B cell (primary cell): Measurements from ENCODE around the gene OLFM4.

Source experiments
- EZH2 ChIP-seq: IDR thresholded peaks from 2 replicates; pipeline ENCODE4 v1.6.1; 2012; ENCODE audit warnings: borderline replicate concordance, low read depth, mild to moderate bottlenecking, moderate library complexity, low read length; ENCODE audit not compliant: insufficient read depth, poor library complexity, severe bottlenecking
- TF ChIP-seq, protein P1 (sequence below): fragments of 200-600 bp; IDR thresholded peaks from one replicate; pipeline ENCODE4 v1.8.0; 2022; ENCODE audit warnings: antibody characterized with exemption, mild to moderate bottlenecking

DNA sequence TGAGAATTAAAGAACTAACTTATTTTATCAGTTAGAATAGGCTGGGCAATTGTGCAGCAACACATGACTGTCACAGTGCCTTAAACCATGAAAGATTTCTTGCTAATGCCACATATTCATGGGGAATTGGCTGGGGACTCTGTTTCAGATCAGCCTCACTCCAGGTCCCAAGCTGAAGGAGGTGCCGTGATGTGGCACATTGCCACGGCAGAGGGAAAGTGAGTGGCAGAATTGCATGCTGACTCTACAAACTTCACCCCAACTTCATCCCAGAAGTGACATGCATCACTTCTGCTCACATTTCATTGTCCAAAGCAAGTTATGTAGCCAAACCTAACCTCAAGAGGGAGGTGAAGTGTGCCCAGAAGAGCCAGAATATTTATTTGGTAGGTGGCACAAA is 37.8 kb downstream of the OLFM4 start:
- TF ChIP-seq, protein P1, sequence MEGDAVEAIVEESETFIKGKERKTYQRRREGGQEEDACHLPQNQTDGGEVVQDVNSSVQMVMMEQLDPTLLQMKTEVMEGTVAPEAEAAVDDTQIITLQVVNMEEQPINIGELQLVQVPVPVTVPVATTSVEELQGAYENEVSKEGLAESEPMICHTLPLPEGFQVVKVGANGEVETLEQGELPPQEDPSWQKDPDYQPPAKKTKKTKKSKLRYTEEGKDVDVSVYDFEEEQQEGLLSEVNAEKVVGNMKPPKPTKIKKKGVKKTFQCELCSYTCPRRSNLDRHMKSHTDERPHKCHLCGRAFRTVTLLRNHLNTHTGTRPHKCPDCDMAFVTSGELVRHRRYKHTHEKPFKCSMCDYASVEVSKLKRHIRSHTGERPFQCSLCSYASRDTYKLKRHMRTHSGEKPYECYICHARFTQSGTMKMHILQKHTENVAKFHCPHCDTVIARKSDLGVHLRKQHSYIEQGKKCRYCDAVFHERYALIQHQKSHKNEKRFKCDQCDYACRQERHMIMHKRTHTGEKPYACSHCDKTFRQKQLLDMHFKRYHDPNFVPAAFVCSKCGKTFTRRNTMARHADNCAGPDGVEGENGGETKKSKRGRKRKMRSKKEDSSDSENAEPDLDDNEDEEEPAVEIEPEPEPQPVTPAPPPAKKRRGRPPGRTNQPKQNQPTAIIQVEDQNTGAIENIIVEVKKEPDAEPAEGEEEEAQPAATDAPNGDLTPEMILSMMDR = no peak
- no peak for TF ChIP-seq EZH2
